ENCODE data around the gene SRC. TPM values are rescaled to one million over a fixed set of nuclear protein-coding genes. Genes with fewer than 3 reads are reported as not detected.

Gene SRC
- total RNA-seq, 3 donors from 2014 or later = 111 to 155 (median 132) TPM

GRCh38 chr20:37393863-37394542, 48.1 kb downstream of the SRC start:
- DNase-seq = peak in 1 of 3 donors; percentile 36
- H3K4me3 ChIP-seq = no peak overlapping the region
- no peaks in the 10 kb centered on the region for H3K4me1 ChIP-seq (ENCODE audit: low read depth)
- no peaks in the 10 kb centered on the region for H3K36me3 ChIP-seq (ENCODE audit: low read depth)
- H3K9me3 ChIP-seq = no peaks in the 10 kb centered on the region
- intact Hi-C loops (cut with DNase I, micrococcal nuclease) = no loop called here
- TF ChIP-seq CTCF (IDR thresholded peaks at IDR 0.05) = no peak
- no peak for ATAC-seq

DNA sequence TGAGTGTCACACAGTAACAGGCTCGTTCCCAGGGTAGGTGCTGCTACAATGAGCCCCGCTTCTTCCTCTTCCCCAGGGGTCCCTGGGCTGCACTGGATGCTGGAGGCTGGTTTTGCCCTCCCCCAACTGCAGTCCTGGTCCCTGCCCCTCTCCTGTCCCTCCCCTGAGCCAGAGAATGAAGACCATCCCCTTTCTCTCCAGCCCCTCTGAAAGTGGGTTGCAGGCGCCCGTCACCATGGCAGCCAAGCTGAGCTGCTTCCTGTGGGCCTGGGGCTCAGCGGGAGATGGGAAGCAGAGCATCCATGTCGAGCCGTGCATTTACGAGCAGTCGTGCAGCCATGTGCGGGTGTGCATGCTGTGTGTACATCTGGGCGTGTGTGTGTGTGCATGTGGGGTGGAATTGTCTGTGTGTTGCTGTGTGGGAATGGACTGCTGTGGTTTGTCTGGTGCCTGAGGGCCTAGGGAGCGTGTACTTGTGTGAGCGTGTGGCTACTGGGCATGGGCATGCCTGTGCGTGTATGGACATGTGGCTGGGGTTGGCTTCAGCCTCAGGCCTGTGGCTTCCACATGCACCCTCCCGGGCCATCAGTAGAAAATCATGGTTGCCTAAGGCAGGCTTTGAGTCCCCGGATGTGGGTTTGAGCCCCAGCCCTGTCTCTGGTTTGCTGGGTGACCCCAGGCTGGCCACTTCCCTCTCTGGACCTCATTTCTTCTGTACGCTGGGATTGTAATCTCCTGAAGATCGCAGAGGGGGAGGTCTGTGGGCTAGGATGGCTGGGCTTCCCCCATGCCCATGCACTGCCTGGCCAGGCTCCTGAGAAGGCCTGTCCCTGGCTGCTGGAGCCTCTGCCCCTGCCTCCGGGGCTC, 48.8 kb downstream of the SRC start:
- TF ChIP-seq CTCF (IDR thresholded peaks at IDR 0.05) = no peak
- Histone ChIP-seq H3K36me3 (ENCODE audit: low read depth) (no peaks in the 10 kb centered on the region), H3K9me3 (no peaks in the 10 kb centered on the region), H3K4me1 (ENCODE audit: low read depth) (no peaks in the 10 kb centered on the region), H3K4me3 (no peak overlapping the region)
- intact Hi-C loops (cut with DNase I, micrococcal nuclease) = no loop called here
- DNase-seq (peak in 1 of 3 donors; percentile 31), ATAC-seq (no peak)

DNA sequence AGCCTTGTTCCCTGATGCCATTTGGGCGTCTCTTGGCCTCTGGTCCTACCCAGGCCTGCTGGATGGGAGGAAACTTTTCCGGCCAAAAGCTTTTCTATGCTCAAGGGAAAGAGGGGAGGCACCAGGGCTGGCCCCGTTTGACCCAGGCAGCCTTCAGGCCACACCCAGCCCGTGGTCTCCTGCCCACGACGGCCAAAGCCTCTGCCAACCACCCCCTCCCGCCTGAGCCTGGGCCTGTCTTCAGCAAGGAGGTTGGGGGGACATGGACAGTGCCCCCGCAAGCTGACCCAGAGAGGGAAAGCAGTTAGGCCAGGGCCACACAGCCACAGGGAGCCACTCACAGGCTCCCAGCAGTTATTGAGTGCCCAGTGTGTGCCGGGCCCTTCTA, 49.5 kb downstream of the SRC start:
- H3K9me3 ChIP-seq = no peaks in the 10 kb centered on the region
- no peak for ATAC-seq
- no peak overlapping the region for H3K4me3 ChIP-seq
- H3K4me1 ChIP-seq (ENCODE audit: low read depth) = no peaks in the 10 kb centered on the region
- intact Hi-C loops (cut with DNase I, micrococcal nuclease) = no loop called here
- peak in 1 of 3 donors; percentile 38 for DNase-seq
- H3K36me3 ChIP-seq (ENCODE audit: low read depth) = no peaks in the 10 kb centered on the region
- TF ChIP-seq CTCF (IDR thresholded peaks at IDR 0.05) = no peak

- H3K36me3 ChIP-seq (ENCODE audit: low read depth) = no peaks in the 10 kb centered on the region
- peak; percentile 5 for ATAC-seq
- no peak for TF ChIP-seq CTCF (IDR thresholded peaks at IDR 0.05)
- intact Hi-C loops (cut with DNase I, micrococcal nuclease) = no loop called here
- H3K4me1 ChIP-seq (ENCODE audit: low read depth) = no peaks in the 10 kb centered on the region
- H3K9me3 ChIP-seq = no peaks in the 10 kb centered on the region
- no peak overlapping the region for H3K4me3 ChIP-seq
- DNase-seq = peak in 1 of 3 donors; percentile 52
Observed at GRCh38 chr20:37395921-37396415, 50.0 kb downstream of the SRC start.

GRCh38 chr20:37396416-37397075, 50.6 kb downstream of the SRC start:
- intact Hi-C loops (cut with DNase I, micrococcal nuclease) = no loop called here
- H3K4me3 ChIP-seq = no peak overlapping the region

More at GRCh38 chr20:37396416-37397075, 50.6 kb downstream of the SRC start:
- Histone ChIP-seq H3K36me3 (ENCODE audit: low read depth) (no peaks in the 10 kb centered on the region), H3K9me3 (no peaks in the 10 kb centered on the region), H3K4me1 (ENCODE audit: low read depth) (no peaks in the 10 kb centered on the region)
- DNase-seq (peak in 1 of 3 donors; percentile 41), ATAC-seq (no peak)
- no peak for TF ChIP-seq CTCF (IDR thresholded peaks at IDR 0.05)

Data from mucosa of descending colon (tissue), 3 donors.